ENCODE measurements around the gene FCHSD2.

DNA sequence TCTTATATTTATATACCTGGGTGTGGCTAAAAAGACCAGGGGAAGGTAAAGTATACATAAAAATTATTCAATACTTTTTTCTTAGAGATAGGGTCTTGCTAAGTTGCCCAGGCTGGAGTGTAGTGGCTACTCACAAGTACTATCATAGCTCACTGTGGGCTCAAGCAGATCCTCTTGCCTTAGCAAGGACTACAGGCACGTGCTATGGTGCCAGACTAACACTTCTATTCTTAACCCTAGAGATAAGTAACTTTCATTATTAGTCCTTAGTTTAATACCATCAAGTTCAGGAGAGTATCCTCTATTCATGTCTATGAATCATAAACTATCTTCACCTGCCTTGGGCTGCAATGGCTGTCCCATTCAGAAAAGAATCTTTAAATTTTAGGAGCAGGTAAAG is 11.9 kb downstream of the FCHSD2 start:
- TF ChIP-seq, protein P1, sequence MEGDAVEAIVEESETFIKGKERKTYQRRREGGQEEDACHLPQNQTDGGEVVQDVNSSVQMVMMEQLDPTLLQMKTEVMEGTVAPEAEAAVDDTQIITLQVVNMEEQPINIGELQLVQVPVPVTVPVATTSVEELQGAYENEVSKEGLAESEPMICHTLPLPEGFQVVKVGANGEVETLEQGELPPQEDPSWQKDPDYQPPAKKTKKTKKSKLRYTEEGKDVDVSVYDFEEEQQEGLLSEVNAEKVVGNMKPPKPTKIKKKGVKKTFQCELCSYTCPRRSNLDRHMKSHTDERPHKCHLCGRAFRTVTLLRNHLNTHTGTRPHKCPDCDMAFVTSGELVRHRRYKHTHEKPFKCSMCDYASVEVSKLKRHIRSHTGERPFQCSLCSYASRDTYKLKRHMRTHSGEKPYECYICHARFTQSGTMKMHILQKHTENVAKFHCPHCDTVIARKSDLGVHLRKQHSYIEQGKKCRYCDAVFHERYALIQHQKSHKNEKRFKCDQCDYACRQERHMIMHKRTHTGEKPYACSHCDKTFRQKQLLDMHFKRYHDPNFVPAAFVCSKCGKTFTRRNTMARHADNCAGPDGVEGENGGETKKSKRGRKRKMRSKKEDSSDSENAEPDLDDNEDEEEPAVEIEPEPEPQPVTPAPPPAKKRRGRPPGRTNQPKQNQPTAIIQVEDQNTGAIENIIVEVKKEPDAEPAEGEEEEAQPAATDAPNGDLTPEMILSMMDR (conservative IDR thresholded peaks at IDR 0.05; ENCODE audit: low read depth, low read length) = no peak
- TF ChIP-seq EZH2 (IDR thresholded peaks at IDR 0.05; ENCODE audit: low read length, unreplicated experiment) = no peak
